NK-92 (cell line): ENCODE measurements around the gene SHISA8.
"Not testable (repeated sequence)": the region's sequence is repeated elsewhere in the genome, so short reads cannot be mapped to it uniquely, and the experiment has no call there.

Source experiments
- DNase-seq: peaks from one replicate; lab custom pipeline; 2025; ENCODE audit not compliant: unreplicated experiment; lab: John Stamatoyannopoulos, UW

The SHISA8 gene

DNA sequence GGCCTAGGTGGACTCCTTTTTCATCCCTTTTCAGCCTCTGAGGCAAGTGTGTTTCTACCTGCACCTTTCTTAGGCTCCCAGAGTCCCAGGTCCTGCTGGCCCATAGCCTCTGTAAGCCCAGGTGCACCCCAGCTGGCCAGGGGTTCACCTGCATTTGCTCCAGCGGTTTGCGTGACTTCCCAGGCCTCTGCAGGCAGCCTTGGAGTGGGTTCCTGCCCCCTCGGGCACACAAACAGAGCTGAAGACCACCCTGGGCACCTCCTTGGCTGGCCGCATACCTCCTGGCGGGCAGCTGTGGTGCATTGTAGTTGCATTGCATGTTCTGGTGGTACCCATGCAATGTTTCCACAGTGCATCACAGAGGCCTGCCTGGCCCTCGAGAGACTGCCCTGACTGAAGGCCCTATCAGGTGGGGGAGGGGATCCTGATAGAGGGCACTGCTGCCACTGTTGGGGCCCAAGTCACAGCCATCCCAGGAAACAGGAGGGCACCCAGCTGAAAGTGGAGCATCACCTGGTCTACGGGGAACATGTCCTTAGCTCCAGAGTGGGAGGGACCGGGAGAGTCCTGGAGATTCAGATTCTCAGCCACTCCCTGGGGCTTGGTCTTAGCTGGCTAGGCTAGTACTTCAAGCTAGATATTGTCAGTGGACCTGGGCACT, 14.1 kb downstream of the SHISA8 start:
- DNase-seq, result no peak

DNA sequence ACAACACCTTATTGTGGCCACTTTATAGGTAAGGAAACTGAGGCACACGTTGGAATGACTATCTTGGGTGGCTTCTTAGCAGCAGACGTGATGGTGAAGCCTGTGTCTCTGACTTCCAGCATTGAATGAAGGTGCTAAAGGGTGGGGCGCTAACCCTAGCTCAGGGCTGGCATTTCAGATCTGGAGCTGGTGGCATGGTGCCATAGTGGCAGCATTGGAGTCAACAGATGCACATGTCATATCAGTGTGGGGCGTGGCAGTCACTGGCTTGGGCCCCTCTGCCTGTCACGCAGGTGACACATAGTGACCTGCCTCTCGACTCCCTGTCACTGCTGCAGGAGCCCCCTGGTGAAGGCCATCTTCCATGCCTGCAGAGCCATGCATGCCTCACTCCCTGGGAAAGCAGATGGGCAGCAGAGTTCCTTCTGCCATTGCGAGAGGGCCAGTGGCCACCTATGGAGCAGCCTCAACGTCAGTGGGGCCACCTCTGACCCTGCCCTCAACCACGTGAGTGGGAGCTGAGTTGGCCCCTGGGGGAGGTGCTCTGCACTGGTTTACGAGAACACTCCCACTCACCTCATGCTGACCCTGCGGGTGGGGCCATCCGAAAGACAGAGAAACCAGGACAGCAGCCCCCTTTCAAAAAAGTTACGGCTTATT, 14.8 kb downstream of the SHISA8 start:
- DNase-seq, result no peak

DNA sequence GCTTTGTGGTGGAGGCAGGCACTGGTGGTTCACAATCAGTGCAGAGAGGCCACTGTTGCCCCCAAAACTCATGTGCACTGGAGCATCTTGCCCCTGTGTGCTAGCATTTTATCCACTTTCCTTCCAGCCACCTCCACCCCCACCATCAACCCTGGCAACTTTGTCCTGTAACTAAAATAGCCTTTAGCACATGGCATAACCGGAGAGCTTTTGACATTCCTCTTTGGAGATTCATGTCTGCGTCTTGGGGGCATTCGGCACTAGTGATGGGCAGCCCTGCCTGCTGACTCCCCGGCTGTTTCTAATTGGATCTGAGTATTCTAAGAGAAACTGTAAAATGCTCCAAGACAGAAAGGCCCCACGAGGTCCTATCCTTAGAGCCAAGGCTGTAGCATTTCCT, 15.8 kb downstream of the SHISA8 start:
- DNase-seq, result no peak

DNA sequence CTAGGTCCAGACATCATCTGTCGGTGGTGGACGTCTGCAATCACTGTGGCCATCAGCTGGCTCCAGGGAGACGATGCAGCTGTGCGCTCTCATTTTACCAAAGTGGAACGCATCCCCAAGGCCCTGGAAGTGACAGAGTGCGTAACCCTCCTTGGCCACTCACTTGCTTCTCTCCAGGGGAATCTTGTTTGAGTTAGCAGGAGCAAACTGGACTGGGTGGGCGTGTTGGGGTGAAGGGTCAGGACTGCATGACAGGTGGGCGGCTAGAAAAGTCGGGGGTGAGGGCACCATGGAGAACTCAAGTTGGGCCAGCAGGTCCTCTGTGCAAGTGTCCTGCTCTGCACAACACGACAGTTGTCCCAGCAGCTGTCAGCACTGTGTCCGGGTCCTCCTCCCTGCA, 16.2 kb downstream of the SHISA8 start:
- DNase-seq, result no peak

DNA sequence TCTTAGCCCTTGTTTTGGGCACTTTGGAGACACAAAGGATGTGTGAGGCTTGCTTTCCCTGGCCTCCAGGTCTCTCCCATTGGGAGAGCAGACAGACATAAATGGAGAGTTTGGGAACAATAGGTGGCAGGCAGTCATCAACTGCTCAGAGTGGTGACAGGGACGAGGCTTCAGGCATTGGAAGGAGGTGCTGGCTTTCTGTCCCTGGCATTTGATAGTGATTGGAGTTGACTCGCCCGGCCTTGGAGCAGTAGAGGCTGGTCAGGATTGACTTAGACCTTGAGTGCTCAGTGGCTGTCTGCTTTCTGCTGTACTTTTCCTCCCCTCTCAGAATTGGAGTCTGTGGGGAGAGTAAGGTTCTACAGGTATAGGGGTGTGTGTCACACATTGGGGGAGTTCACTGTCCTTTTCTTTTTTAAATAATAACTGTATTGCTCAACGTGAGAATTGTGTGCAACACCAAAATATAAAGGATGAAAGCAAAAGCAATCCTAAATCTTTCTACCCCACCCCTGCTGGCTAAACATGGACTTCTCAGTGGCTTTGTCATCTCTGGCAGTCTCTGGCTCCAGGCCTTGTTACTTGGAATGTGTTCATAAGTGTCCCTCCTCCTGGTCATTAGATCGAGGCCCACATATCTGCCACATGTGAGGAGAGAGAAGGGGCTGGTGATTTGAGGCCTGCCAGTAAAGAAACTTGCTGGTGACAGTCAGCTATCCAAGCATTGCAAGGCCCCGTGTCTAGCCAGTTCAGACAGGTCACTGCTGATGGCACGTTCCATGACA, 21.1 kb downstream of the SHISA8 start:
- no peak for DNase-seq

DNA sequence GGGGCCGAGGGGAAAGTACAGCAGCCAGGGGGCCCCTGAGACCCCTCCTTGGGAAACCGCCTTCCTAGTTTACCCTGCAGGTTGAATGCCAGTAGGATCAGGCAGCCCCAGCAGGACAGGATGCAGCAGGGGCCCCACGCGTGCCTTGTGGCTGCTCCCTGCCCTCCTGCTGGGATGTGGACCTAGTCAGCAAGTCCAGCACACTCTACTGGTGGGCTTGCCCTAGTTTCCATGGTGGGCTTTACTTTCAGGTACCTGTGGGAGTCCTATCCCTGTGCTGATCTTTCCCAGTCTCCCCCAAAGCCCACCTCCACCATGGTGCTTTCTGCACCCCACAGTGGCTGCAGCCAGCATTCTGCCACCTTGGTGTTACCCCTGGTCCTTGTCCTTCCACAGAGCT, 22.2 kb downstream of the SHISA8 start:
- no peak for DNase-seq

DNA sequence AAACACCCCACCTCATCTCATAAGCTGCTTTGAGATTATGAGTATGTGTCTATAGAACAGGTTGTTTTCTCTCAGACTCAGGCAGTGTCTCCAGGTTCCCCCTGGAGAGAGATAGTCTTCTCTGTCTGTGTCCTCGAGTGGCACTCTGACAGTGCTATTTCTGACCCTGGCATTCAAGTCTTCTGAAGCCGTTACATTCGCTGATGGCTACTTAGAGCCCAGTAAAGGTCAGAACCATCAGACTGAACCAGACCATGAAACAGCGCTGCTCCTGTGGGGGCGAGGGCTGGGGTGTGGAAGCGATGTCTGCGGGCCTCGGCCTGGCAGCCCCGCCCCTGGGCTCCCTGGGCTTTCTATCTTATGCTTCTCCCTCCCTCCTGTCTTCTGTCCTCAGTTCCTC, 23.5 kb downstream of the SHISA8 start:
- DNase-seq, result no peak

DNA sequence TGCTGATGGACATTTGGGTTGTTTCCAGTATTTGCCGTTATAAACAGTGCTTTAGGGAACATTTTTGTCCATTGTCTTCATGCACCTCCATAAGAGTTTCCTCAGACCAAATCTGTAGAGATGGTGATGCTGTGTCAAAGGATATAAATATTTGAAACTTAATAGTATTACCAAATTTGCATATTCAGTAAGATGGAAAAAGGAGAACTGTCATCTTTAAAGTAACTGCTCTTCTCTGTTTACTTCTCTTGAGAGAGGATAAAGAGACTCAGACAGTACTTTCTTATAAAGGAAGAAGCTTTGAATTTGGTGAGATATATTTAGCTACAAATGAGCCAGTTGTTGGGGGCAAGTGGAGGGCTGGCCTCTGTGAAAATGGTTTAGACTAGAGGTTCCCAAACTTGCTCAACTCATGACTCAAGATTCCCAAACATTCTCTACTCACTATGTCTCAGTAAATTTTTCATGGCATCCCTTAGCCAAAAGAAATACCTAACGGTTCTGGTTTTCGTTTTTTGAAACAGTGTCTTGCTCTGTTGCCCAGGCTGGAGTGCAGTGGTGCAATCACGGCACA, 26.2 kb downstream of the SHISA8 start:
- DNase-seq, result no peak

DNA sequence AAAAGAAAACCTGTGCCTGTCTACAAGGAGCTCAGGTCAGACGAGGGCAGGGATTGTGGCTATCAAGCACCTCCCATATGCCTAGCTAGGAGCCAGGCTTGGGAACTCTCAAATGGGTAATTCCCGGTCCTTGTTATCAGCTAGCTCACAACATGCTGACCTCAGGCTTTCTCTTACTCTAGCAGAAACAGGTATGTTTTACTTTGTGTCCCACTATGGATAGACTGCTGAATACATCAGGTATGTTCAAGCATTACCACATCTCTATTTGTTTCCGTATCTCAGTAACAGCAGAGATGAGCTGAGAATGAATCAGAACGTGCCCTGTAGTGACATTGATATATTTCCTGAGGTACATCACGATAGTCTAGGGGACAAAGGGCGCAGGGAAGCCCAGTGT, 29.4 kb downstream of the SHISA8 start:
- no peak for DNase-seq

DNA sequence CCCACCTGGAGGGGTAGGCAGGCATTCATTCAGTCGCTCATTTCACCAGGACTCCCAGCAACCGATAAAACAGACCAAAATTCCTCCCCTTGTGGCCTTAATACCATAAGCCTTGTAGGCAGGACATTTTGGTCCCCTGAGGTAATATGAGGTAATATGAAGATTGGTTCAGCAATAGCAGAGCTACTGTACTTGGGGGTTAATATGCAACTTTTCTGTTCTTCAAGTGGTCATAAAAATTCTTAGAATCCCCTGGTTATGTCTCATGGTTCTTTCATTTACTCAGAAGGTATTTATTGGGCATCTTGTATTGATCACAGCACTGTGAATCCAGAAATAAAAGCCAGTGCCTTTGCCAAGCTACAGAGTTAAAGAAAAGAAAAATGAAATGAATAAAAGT, 29.8 kb downstream of the SHISA8 start:
- DNase-seq, result no peak

DNA sequence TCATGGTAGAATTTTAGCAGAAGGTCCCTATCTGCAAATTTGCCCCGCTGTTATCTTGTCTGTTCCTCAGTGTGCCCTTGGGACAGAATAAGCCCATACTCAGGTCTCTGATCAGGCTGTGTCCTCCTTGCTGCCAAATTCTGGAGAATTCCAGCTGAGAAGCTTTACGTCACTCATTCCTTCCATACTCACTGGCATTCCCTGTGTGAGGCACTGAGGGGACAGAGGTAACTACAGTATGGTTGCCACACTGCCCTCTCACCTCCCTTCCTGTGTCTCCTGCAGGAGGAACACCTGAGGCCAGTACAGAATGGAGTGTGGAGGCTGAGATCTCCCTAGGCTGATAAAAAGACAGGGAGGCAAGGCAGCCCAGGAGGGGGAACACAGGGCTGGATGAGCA, 31.5 kb downstream of the SHISA8 start:
- no peak for DNase-seq

DNA sequence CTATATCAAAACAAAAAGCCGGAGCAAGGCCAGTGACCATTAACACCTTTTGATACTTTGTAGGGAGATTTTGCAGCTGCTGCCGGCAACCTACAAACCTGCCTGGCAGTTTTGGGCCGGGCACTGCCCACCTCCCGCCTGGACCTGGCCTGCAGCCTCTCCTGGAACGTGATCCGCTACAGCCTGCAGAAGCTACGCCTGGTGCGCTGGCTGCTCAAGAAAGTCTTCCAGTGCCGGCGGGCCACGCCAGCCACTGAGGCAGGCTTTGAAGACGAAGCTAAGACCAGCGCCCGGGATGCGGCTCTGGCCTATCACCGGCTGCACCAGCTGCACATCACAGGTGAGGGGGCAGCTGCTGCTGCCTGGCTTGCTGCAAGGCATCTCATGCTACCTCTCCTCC, 34.2 kb downstream of the SHISA8 start:
- DNase-seq, result no peak

DNA sequence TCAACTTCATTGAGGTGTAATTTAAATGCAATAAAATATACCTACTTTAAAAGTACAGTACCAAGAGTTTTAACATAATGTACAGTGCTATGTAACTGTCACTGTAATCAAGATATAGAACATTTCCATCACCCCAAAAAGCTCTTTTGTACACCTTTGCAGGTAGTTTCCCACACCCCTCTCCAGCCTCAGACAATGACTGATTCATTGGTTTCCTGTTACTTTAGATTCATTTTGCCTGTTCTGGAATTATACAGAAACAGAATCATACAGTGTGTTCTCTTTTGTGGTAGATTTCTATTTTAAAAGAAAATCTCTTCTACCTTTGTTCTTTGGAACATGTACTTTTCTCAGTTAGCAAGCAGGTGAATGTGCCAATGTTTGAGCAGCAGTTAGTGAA, 38.2 kb downstream of the SHISA8 start:
- no peak for DNase-seq

DNA sequence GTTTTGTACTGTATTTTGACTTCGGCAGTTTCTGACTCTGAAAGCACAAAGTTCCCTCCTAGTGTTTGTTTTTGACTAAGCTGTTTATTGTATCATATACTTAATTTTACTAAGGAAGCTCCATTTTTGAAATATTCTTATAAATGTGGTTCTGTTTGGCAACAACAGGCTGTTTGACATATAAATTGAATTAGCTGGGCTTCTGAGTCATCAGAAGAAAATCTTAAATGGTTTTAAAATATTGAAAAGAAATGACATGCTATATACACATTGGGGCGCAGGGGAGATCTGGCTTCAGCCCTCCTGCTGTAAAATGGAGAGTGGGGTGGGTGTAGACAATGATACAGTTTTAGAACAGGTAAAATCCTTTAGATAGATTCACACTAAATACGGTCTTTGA, 38.6 kb downstream of the SHISA8 start:
- no peak for DNase-seq

DNA sequence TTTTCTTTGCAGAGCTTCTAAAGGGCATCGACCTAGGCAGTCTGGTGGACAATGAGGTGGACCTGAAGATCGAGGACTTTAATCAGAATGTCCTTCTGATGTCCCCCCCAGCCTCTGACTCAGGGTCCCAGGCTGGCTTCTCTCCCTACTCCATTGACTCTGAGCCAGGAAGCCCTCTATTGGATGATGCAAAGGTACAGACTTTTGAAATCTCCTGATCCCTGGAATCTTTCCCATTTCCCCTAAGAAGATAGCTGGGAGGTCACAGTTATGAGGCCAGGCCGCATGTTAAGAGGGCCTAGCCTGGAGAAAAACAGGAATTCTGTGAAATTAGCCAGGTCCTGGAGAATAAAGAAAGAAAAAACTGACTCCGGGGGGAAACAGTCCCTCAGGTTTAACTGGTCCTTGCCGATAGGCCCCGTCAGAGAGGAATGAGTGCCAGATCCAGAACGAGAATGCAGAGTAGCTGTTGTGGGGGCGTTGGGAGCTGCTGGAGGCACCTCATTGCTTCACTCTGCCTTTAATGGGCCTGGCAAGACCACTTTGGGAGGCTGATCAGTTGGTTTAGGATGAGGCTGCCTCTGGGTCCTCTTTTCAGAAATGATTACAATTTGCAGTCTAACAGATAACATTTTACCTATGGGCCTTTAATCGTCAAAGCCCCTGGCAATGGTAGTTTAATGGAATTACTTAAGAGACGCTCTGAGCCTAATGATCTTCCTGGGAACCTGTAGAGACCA, 39.2 kb downstream of the SHISA8 start:
- DNase-seq, result no peak

DNA sequence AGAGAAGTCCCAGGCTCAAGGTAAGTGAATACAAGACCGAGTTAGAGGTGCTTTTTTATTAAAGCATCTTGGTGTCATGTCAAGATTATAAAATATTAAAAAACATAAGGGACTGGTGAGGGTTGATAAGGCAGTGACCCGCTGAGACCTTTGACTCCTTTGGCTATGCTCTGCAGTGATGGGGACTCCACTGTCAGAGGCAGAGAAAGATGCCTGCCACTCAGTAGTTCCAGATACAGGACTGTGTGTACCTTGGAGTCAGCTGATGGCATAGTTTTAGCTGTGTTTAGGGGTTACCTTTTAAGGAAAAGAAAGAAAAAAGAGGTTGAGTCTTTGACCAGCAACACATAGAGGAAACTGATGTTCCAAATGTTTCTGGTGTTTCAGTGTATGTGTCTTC, 40.8 kb downstream of the SHISA8 start:
- no peak for DNase-seq

DNA sequence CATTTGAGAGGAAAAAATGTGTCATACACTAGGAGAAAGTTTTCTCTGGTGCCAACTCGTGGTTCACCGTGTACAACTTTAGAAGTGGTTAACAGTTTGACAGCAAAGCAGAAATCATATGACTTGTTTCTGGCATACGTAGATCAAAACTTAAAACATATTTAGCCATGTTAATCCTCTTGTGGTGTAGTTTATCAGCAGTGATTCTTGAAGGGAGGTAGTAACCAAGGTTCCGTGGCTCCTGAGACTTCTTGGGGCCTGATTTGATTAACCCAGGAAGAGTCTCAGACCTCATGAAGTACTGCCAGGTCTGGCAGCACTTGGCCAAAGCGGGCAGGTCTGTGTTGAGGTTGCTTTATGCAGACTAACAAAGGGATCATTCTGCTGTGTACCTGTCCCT, 41.5 kb downstream of the SHISA8 start:
- no peak for DNase-seq

DNA sequence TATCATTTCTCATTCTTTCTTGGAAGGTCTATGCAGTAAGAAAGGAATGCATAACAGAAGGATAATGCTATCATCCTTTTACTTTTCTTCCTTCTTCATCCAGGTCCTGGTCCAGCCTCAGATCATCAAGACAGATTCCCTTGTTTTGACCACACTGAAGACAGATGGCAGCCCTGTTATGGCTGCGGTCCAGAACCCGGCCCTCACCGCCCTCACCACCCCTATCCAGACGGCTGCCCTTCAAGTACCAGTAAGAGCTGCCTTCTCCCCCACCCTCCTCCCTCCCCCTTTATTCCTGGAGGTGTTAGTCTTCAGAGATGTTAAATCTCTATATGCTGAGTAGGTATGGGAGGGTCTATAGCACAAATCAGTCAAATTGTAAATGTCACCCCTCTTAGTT, 44.1 kb downstream of the SHISA8 start:
- DNase-seq, result no peak

DNA sequence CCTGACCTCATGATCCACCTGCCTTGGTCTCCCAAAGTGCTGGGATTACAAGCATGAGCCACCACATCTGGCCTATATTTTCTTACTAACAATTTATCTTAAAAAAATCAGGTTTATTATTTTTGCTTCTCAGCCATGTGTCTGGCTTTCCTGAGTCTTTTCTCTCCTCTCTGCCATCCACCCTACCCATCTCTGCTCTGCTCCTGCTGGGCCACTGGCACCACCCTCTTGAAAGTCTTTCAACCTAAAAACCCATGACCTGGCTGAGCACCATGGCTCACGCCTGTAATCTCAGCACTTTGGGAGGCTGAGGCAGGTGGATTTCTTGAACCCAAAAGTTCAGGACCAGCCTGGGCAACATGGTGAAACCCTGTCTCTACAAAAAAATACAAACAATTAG, 44.8 kb downstream of the SHISA8 start:
- DNase-seq, result not testable (repeated sequence)

DNA sequence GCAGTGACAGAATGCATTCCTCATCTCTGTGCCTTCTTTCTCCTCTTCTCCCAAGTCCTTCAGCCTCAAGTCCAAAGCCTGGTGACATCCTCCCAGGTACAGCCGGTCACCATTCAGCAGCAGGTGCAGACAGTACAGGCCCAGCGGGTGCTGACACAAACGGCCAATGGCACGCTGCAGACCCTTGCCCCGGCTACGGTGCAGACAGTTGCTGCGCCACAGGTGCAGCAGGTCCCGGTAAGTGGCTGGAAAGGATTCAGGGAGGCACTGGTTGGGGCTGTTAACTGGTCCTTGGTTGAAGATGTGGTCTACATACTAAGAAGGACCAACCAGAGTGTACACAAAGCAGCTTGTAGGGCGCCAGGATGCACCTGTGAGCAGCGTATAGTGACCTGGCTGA, 46.3 kb downstream of the SHISA8 start:
- no peak for DNase-seq

DNA sequence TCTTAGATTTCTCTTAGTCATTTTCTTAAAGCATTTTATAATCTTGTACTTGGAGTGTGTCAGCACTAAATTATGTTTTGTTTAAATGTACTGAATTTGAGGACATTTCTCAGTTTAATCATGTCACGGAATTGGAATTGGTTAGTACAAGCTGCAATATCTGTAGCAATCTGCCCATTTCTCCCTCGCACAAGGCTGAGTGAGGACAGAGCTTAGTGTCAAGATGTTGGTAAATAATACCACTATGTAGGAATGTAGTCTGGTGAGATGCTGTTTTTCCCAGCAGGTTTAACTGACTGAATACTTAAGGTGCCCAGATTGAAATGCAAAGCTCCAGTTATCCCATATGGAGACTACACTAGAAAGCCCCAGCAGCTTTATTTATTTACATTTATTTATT, 51.4 kb downstream of the SHISA8 start:
- no peak for DNase-seq
